Endothelial cell of umbilical vein (primary cell): ENCODE results near the gene FRS2.

ENCODE experiments used
- CTCF ChIP-seq, 2 donors: IDR thresholded peaks; 1 replicate in 1 of 2; 2 replicates in 1 of 2; pipeline ENCODE4 v1.5.1; 2011; ENCODE audit warnings: low read length in 2 of 2, mild to moderate bottlenecking in 2 of 2, moderate library complexity in 2 of 2, control low read depth in 1 of 2, inconsistent platforms in 1 of 2, low read depth in 1 of 2; ENCODE audit not compliant: insufficient read depth in 1 of 2; ENCODE audit errors: extremely low read depth in 1 of 2
- MAX ChIP-seq: IDR thresholded peaks from 2 replicates; pipeline ENCODE4 v1.6.1; 2011; ENCODE audit not compliant: insufficient read depth, insufficient read length
- POLR2A ChIP-seq: IDR thresholded peaks from 2 replicates; pipeline ENCODE4 v1.6.1; 2012; ENCODE audit warnings: low read depth, mild to moderate bottlenecking, control low read depth, low read length

- TF ChIP-seq POLR2A (no peak), CTCF (IDR thresholded peaks at IDR 0.05; ENCODE audit: extremely low read depth in 1 of 2, insufficient read depth in 1 of 2, low read depth in 1 of 2, low read length in 2 of 2) (no peak), MAX (no peak)
Measured at GRCh38 chr12:69550569-69551350, 80.6 kb downstream of the FRS2 start.
